Measurements from ENCODE around the gene NCAPD3. TPM values are rescaled to one million over a fixed set of nuclear protein-coding genes. Genes with fewer than 3 reads are reported as not detected.

NCAPD3 gene
- total RNA-seq, 1 experiment from 2014 or later, result 52.2 TPM

DNA sequence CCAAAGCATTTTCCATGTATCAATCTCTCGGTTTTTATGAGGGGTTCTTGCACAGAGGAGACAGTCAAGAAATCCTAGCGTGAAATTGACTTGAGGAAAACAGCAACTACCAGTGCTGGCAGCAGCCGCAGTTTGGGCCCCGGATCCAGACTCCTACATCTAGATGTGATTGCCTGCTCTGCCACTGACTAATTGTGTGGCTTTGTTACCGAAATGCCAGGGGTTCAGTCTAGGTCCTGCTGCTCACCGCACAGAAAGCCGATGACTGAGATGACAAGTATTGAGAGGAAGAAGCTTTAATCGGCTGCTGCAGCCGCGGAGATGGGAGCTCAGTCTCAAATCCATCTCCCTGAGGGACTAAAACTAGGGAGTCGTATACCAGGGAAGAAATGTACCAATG lies 44.2 kb upstream of the NCAPD3 start:
- Histone ChIP-seq H3K14ac (ENCODE audit: insufficient read depth, low read length) (no peak overlapping the region; the same call in 1 of the 2 replicates), H3K56ac (ENCODE audit: insufficient read length, low read depth, low read length) (no peak overlapping the region), H2BK120ac (ENCODE audit: low read depth, low read length, poor library complexity, severe bottlenecking) (no peak overlapping the region), H2AK5ac (ENCODE audit: insufficient read length, low read length) (no peak overlapping the region), H3K27me3 (ENCODE audit: insufficient read depth, low read length) (no peaks in the 10 kb centered on the region), H2BK15ac (ENCODE audit: low read depth, low read length) (no peak overlapping the region), H2BK12ac (ENCODE audit: insufficient read length, low read depth, low read length) (no peak overlapping the region), H4K20me1 (ENCODE audit: control insufficient read depth, insufficient read depth, insufficient read length) (no peaks in the 10 kb centered on the region), H2BK5ac (ENCODE audit: insufficient read length, low read length) (no peak overlapping the region), H3K23ac (ENCODE audit: insufficient read length, low read depth, low read length) (no peak overlapping the region), H3K27ac (ENCODE audit: insufficient read length, low read depth, low read length) (no peak overlapping the region), H3K9me3 (ENCODE audit: control insufficient read depth, low read depth, low read length) (no peaks in the 10 kb centered on the region), H3T11ph (ENCODE audit: low read length) (no peak overlapping the region), H4K8ac (replicated peaks; ENCODE audit: insufficient read length, low read depth, low read length) (no peak overlapping the region), H3K4me1 (ENCODE audit: insufficient read depth, low read length) (peaks cover 25% of the 10 kb centered on the region), H3K79me2 (ENCODE audit: insufficient read depth, low read length) (peaks cover 5% of the 10 kb centered on the region; the same call in 1 of the 2 replicates), H2AFZ (ENCODE audit: low read length) (no peak overlapping the region), H3K4ac (ENCODE audit: low read depth, low read length) (no peak overlapping the region), H3K18ac (ENCODE audit: insufficient read length, low read depth, low read length) (no peak overlapping the region), H3K4me2 (ENCODE audit: insufficient read depth, insufficient read length, low read length) (no peak overlapping the region), H3K9ac (ENCODE audit: extremely low read depth, insufficient read length, low read length) (no peak overlapping the region), H3K79me1 (ENCODE audit: insufficient read depth, low read depth, low read length, poor library complexity, severe bottlenecking) (no peaks in the 10 kb centered on the region), H2BK20ac (ENCODE audit: low read depth, low read length, poor library complexity, severe bottlenecking) (no peak overlapping the region), H4K5ac (ENCODE audit: insufficient read length, low read depth, low read length) (no peak overlapping the region), H3K23me2 (ENCODE audit: insufficient read length, low read depth, low read length, poor library complexity, severe bottlenecking) (peaks cover 2% of the 10 kb centered on the region), H4K91ac (ENCODE audit: insufficient read length, low read depth, low read length) (no peak overlapping the region)
- peaks cover 52 to 55% of the 10 kb centered on the region in 2 experiments for H3K4me1 Mint-ChIP-seq
- no peak for DNase-seq
- no peak overlapping the region for H3K4me3 Mint-ChIP-seq
- no peaks in the 10 kb centered on the region for H3K27me3 Mint-ChIP-seq (ENCODE audit: low read depth)
- H3K36me3 Mint-ChIP-seq (ENCODE audit: insufficient read depth in 1 of 3, low read depth in 3 of 3), result peaks cover 1 to 21% (median 15%) of the 10 kb centered on the region in 3 experiments; a peak in 5 of 7 replicates
- peak overlapping the region in 2 of 3 experiments; percentile 47 to 64; a peak in 4 of 7 replicates for H3K27ac Mint-ChIP-seq
- no peak for TF ChIP-seq CTCF (conservative IDR thresholded peaks at IDR 0.05)
- no peaks in the 10 kb centered on the region for H3K9me3 Mint-ChIP-seq
- no CpG with 5 or more reads among the region's 11 CpGs for WGBS (ENCODE audit: extremely low coverage, insufficient read length, low lambda C conversion rate)
